Mesothelial cell of epicardium (in vitro differentiated cells): Measurements from ENCODE around the gene PLA2G2E. TPM values are rescaled to one million over a fixed set of nuclear protein-coding genes. Genes with fewer than 3 reads are reported as not detected.
"Not testable (repeated sequence)": the region's sequence is repeated elsewhere in the genome, so short reads cannot be mapped to it uniquely, and the experiment has no call there.

Experiments used
- DNase-seq, 2 experiments: peaks; one replicate each; pipeline ENCODE4 v3.0.0; 2021; ENCODE audit warnings: low spot score in 2 of 2; ENCODE audit not compliant: unreplicated experiment in 2 of 2
- H3K27ac Mint-ChIP-seq: 2 replicates; pipeline ENCODE4 v1.8.0; 2021; ENCODE audit warnings: mixed read lengths
- H3K27me3 Mint-ChIP-seq: 2 replicates; pipeline ENCODE4 v1.8.0; 2021; ENCODE audit warnings: low read depth, mixed read lengths
- H3K36me3 Mint-ChIP-seq: 2 replicates; pipeline ENCODE4 v1.8.0; 2021; ENCODE audit warnings: mixed read lengths
- H3K4me1 Mint-ChIP-seq: 2 replicates; pipeline ENCODE4 v1.8.0; 2021; ENCODE audit warnings: mixed read lengths
- H3K4me3 Mint-ChIP-seq: 2 replicates; pipeline ENCODE4 v1.8.0; 2021; ENCODE audit warnings: mild to moderate bottlenecking, moderate library complexity, mixed read lengths
- H3K9me3 Mint-ChIP-seq: 2 replicates; pipeline ENCODE4 v1.8.0; 2021; ENCODE audit warnings: mixed read lengths
- total RNA-seq: library from RNA; stranded (reverse); gene quantifications from 3 replicates; pipeline ENCODE4 v1.2.1, GENCODE V29; 2021
- TF ChIP-seq, protein P1 (sequence below): fragments of 200-600 bp; sonication (generic); IDR thresholded peaks from one replicate; pipeline ENCODE4 v1.5.0; 2021; ENCODE audit warnings: antibody characterized with exemption; ENCODE audit not compliant: unreplicated experiment

The PLA2G2E gene
- total RNA-seq, 1 donor from 2014 or later: not detected

DNA sequence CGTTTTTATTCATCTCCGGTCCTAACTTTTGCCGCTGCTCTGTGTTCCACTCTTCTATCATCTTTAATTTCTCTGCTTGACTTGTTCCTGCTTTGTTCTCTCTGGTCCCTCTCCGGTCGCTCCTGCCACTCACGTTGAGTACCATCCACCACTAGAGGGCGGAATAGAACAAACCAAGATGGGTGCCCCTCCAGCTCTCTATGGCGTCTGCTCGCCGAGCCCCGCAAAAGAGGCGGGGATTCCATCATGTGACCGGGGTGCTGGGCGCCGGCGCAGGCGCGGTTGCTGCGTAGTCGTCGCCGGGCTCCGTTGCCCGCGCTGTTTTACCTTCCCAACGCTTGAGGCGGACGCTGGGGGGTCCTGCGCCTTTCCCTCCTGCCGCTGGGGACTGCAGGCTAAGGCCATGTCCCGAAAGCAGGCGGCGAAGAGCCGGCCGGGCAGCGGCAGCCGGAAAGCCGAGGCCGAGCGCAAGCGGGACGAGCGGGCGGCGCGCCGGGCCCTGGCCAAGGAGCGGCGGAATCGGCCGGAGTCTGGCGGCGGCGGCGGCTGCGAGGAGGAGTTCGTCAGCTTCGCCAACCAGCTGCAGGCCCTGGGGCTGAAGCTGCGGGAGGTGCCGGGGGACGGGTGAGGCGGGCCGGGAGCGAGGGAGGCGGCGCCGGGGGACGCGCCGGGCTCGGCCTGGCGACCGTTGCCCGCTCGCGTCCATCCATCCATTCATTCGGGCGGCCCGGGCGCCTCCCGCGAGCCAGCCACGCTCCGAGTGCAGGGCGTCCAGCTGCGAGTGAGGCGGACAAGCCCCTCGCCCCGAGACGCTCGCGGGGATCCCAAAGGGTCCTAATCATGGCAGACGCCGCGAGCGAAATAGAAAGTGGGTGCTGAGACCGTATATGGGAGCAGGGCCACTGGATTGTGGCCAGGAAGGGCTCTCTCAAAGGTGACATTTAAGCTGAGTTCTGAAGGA, 41.0 kb downstream of the PLA2G2E start, which contains the start of gene OTUD3:
OTUD3 (plus strand) TSS at position 285 of the 961 bp plus-strand sequence; CDS start at position 404, 119 bp downstream.
- TF ChIP-seq, protein P1, sequence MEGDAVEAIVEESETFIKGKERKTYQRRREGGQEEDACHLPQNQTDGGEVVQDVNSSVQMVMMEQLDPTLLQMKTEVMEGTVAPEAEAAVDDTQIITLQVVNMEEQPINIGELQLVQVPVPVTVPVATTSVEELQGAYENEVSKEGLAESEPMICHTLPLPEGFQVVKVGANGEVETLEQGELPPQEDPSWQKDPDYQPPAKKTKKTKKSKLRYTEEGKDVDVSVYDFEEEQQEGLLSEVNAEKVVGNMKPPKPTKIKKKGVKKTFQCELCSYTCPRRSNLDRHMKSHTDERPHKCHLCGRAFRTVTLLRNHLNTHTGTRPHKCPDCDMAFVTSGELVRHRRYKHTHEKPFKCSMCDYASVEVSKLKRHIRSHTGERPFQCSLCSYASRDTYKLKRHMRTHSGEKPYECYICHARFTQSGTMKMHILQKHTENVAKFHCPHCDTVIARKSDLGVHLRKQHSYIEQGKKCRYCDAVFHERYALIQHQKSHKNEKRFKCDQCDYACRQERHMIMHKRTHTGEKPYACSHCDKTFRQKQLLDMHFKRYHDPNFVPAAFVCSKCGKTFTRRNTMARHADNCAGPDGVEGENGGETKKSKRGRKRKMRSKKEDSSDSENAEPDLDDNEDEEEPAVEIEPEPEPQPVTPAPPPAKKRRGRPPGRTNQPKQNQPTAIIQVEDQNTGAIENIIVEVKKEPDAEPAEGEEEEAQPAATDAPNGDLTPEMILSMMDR: peak; percentile 87
- H3K27ac Mint-ChIP-seq: peak within 1 kb of the TSS; percentile 82
- peak; percentile 90 to 95 for DNase-seq
- no peaks in the 10 kb centered on the region for H3K36me3 Mint-ChIP-seq
- no peaks in the 10 kb centered on the region for H3K27me3 Mint-ChIP-seq
- no peaks in the 10 kb centered on the region for H3K9me3 Mint-ChIP-seq
- peak within 1 kb of the TSS; percentile 82 for H3K4me3 Mint-ChIP-seq
- peaks cover 23% of the 10 kb centered on the region for H3K4me1 Mint-ChIP-seq

DNA sequence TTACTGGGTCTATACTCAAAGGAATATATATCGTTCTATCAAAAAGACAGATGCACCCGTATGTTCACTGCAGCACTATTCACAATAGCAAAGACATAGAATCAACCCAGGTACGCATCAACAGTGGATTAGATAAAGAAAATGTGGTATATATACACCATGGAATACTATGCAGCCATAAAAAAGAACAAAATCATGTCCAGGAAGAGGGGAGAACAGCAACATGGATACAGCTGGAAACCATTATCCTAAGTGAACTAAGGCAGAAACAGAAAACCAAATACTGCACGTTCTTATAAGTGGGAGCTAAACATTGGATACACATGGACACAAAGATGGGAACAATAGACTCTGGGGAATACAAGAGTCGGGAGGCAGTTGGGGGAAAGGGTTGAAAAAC, 42.6 kb downstream of the PLA2G2E start:
- not testable (repeated sequence) for H3K9me3 Mint-ChIP-seq, H3K36me3 Mint-ChIP-seq, DNase-seq, H3K4me3 Mint-ChIP-seq, H3K27me3 Mint-ChIP-seq, H3K27ac Mint-ChIP-seq
- peaks cover 23% of the 10 kb centered on the region for H3K4me1 Mint-ChIP-seq

DNA sequence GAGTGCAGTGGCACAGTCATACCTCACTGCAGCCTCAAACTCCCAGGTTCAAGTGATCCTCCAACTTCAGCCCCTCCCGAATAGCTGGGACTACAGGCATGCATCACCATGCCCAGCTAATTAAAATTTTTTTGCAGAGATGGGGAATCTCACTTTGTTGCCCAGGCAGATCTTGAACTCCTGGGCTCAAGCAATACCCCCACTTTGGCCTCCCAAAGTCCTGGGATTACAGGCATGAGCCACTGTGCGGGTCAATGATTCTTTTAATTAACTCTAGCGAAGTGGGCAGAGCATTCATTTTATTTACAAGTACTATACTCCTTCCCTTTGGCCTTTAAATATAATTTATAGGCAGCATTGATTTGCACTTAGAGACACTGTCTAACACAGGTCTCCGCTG, 43.8 kb downstream of the PLA2G2E start:
- H3K36me3 Mint-ChIP-seq: no peaks in the 10 kb centered on the region
- H3K4me1 Mint-ChIP-seq: peaks cover 21% of the 10 kb centered on the region
- H3K27me3 Mint-ChIP-seq: no peaks in the 10 kb centered on the region
- H3K9me3 Mint-ChIP-seq: no peaks in the 10 kb centered on the region
- TF ChIP-seq, protein P1: no peak
- no peak for DNase-seq
- no peak overlapping the region for H3K4me3 Mint-ChIP-seq
- no peak overlapping the region for H3K27ac Mint-ChIP-seq

DNA sequence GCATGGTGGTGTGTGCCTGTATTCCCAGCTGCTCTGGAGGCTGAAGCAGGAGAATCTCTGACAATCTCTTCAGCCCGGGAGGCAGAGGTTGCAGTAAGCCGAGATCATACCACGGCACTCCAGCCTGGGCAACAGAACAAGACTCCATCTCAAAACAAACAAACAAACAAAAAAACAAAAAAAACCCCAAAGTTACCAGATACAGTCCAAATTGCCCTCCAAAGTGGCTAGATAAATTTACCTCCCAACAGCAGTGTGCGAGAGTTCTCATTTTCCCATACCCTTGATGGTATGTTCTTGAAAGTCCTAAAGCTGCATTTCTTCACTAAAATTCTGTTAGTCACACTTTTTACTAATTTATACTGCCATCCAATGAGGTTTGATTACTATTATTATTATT, 44.2 kb downstream of the PLA2G2E start:
- DNase-seq: no peak
- H3K27ac Mint-ChIP-seq: no peak overlapping the region
- no peak overlapping the region for H3K4me3 Mint-ChIP-seq
- no peaks in the 10 kb centered on the region for H3K27me3 Mint-ChIP-seq
- peaks cover 21% of the 10 kb centered on the region for H3K4me1 Mint-ChIP-seq
- no peaks in the 10 kb centered on the region for H3K36me3 Mint-ChIP-seq
- TF ChIP-seq, protein P1: no peak
- no peaks in the 10 kb centered on the region for H3K9me3 Mint-ChIP-seq

DNA sequence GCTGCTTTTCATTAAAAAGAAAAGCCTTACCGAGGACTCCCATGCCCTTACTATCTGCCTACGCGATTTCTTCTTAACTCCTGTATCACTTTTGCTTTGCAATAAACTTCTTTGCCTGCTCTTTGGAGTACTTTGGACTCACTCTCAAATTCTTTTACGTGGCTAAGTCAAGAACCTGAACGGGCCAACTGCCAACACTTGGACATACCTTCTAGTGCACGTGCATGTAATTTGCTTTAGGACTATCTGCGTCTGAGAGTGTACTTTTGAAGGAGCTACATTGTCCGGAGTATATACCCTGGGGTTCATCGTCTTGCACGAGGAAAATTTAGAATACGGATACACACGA, 44.8 kb downstream of the PLA2G2E start:
- no peak for DNase-seq
- Mint-ChIP-seq H3K4me3 (no peak overlapping the region), H3K27ac (no peak overlapping the region)

More for the DNA sequence above, 44.8 kb downstream of the PLA2G2E start:
- Mint-ChIP-seq H3K4me1 (peaks cover 15% of the 10 kb centered on the region), H3K9me3 (no peaks in the 10 kb centered on the region), H3K27me3 (no peaks in the 10 kb centered on the region), H3K36me3 (no peaks in the 10 kb centered on the region)
- TF ChIP-seq, protein P1: no peak
